Measurements from ENCODE around the gene KRT37.
"Not testable (repeated sequence)": the region's sequence is repeated elsewhere in the genome, so short reads cannot be mapped to it uniquely, and the experiment has no call there.

DNA sequence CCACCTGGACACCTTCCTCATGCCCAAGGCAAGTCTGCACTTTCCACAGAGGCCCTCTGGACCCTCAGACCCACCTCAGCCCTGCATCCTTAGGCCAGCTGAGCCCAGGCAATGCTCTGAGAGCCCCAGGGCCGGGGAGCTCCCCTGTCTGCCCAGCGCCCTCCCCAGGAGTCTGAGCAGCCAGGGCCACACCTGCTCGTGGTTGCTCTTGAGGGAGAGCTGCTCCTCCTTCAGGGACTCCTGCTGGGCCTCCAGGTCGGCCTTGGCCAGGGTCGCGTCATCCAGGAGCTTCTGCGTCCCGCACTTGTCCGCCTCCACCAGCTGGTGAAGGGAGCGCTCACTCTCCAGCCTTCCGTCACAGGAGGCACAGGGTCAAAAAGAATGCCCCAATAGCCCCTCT is 1.8 kb downstream of the KRT37 start:
- not testable (repeated sequence) for TF ChIP-seq POLR2AphosphoS5 (IDR thresholded peaks at IDR 0.05; ENCODE audit: insufficient read depth in 1 of 2, low read depth in 1 of 2); CTCF (IDR thresholded peaks at IDR 0.05); POLR2A (IDR thresholded peaks at IDR 0.05)
